BLaER1 (cell line): ENCODE results near the gene PRRT4.
A peak's percentile ranks its signal among the peaks of the same experiment; 100 is the strongest.

Experiments used
- H3K27ac ChIP-seq: shearing (Covaris generic); formaldehyde crosslinking; 2 replicates; pipeline ENCODE4 v1.8.1; 2022
- H3K27me3 ChIP-seq: shearing (Covaris generic); formaldehyde crosslinking; 2 replicates; pipeline ENCODE4 v1.8.1; 2022
- H3K36me3 ChIP-seq: shearing (Covaris generic); formaldehyde crosslinking; 2 replicates; pipeline ENCODE4 v1.8.1; 2022
- H3K4me1 ChIP-seq: shearing (Covaris generic); formaldehyde crosslinking; 2 replicates; pipeline ENCODE4 v1.8.1; 2022
- H3K4me2 ChIP-seq: shearing (Covaris generic); formaldehyde crosslinking; 2 replicates; pipeline ENCODE4 v1.8.1; 2022
- H3K4me3 ChIP-seq: shearing (Covaris generic); formaldehyde crosslinking; 2 replicates; pipeline ENCODE4 v1.8.1; 2022
- H3K9ac ChIP-seq: shearing (Covaris generic); formaldehyde crosslinking; 2 replicates; pipeline ENCODE4 v1.8.1; 2022
- H3K9me3 ChIP-seq: shearing (Covaris generic); formaldehyde crosslinking; 2 replicates; pipeline ENCODE4 v1.8.1; 2022
- H4K20me1 ChIP-seq: shearing (Covaris generic); formaldehyde crosslinking; 2 replicates; pipeline ENCODE4 v1.8.1; 2022
- Cebpa-rat ChIP-seq: shearing (Covaris generic); IDR thresholded peaks from 2 replicates; pipeline ENCODE4 v1.8.1; 2022

The PRRT4 gene

DNA sequence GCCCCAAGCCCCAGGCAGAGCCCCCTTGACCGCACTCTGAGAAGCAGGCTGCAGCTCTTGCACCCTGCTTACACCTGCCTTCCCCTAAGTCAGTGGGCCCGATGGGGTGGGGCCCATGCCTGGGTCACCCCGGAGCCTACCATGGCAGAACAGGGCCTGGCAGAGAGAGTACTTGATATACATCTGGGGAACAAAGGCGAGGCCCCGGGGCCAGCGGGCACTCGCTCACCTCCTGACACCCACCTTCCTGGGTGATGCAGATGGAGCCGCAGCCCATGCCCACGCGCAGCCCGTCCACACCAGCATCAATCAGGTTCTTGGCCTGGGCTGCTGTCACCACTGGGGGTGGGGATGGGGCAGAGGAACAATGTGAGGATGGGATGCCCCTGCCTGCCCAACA lies 34.9 kb upstream of the PRRT4 start:
- TF ChIP-seq Cebpa-rat = no peak
- no peak overlapping the region for H3K4me2 ChIP-seq
- H4K20me1 ChIP-seq = peaks cover 54% of the 10 kb centered on the region
- no peak overlapping the region for H3K4me3 ChIP-seq
- peaks cover 3% of the 10 kb centered on the region; the same call in 1 of the 2 replicates for H3K4me1 ChIP-seq
- H3K9ac ChIP-seq = no peak overlapping the region
- peaks cover 99% of the 10 kb centered on the region for H3K36me3 ChIP-seq
- no peaks in the 10 kb centered on the region for H3K9me3 ChIP-seq
- H3K27ac ChIP-seq = no peak overlapping the region
- no peaks in the 10 kb centered on the region for H3K27me3 ChIP-seq

DNA sequence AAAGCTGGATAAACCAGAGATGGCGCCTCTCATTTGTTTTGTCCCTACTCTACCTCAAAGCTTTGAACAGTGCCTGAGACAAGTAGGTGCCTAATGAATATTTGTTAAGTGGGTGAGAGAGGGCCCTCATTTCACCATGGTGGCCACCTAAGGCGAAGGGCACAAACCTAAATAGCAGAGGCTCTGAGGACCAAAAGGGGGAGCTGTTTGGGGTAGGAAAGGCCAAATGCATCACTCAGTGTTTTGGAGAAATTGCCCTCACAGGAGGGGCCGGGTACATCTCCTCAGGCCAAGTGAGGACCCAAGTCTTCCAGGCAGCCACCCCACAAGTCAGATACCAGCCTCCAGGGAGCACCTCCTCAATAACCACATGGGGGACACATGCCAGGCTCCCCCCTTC lies 34.3 kb upstream of the PRRT4 start:
- Histone ChIP-seq H3K9me3 (no peaks in the 10 kb centered on the region), H3K36me3 (peaks cover 96% of the 10 kb centered on the region), H3K4me2 (no peak overlapping the region), H3K27ac (no peak overlapping the region), H3K9ac (no peak overlapping the region), H3K4me3 (no peak overlapping the region), H3K4me1 (peaks cover 9% of the 10 kb centered on the region; the same call in 1 of the 2 replicates), H4K20me1 (peaks cover 55% of the 10 kb centered on the region), H3K27me3 (no peaks in the 10 kb centered on the region)
- TF ChIP-seq Cebpa-rat = no peak

DNA sequence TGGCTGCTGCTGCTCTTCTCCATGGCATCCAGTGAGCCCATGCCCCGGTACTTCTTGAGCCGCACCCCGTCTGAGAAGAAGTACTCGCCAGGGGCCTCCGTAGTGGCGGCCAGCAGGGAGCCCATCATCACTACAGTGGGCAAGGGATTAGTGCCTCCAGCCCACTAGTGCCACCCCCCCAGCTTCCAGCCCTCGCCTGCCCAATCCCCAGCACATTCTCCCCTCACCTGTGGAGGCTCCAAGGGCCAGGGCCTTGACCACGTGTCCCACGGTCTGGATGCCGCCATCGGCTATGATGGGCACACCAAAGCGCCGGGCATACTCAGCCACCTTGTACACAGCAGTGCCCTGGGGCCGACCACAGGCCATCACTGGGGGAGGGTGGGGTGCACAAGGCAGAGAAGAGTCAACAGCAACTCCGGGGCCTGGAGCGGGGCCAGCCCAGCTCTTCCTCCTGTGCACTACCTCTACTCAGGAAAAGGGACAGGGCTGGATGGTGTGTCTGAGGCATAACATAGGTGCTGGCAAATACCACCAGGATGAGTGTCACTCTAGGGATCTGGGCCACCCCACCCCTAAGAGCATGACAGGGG lies 33.5 kb upstream of the PRRT4 start:
- peaks cover 88% of the 10 kb centered on the region for H3K36me3 ChIP-seq

DNA sequence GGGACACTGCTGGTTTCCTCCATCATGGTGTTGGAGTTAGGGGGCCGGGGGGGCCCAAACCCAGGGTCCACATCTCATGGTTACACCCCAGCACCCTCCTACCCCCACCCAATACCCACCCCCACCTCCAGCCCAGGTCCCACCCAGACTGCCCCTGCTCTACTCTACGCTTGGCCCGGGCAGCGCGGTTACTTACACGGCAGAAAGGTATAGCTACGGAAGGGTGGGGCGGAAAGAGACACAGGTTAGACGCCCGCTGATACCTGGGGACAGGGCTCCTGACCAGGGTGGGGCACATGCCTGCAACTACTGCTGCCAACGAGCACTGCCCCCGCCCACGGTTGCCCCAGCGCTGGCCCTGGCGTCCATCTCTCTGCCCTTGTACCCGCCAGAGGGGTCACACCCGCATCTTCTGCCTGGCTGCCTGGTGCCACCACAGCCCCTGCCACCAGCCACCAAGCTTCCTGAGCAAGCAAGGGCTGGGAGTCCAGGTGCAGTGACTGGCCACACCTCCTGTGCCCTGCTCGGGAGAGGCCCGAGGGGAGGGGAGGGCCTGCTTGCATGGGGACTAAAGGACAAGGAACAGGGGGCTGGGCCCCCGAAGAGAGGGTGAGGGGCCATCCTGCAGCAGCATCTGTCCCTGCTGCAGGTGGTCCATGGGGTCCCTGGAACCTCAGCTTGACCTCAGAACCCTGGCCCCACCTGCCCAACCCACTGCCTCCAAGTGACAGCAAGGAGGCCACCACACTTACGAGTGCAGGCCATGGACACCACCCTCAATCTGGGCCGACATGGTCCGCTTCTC lies 32.2 kb upstream of the PRRT4 start:
- Histone ChIP-seq H3K4me1 (peaks cover 27% of the 10 kb centered on the region), H3K4me2 (no peak overlapping the region), H4K20me1 (peaks cover 48% of the 10 kb centered on the region), H3K9me3 (no peaks in the 10 kb centered on the region), H3K36me3 (peaks cover 76% of the 10 kb centered on the region), H3K27ac (no peak overlapping the region), H3K9ac (no peak overlapping the region), H3K27me3 (no peaks in the 10 kb centered on the region), H3K4me3 (no peak overlapping the region)
- TF ChIP-seq Cebpa-rat = no peak

More for the DNA sequence above, 33.5 kb upstream of the PRRT4 start:
- Histone ChIP-seq H3K9ac (no peak overlapping the region), H3K4me3 (no peak overlapping the region), H4K20me1 (peaks cover 49% of the 10 kb centered on the region), H3K4me2 (no peak overlapping the region), H3K27me3 (no peaks in the 10 kb centered on the region), H3K4me1 (peaks cover 15% of the 10 kb centered on the region), H3K27ac (no peak overlapping the region), H3K9me3 (no peaks in the 10 kb centered on the region)
- TF ChIP-seq Cebpa-rat = no peak

DNA sequence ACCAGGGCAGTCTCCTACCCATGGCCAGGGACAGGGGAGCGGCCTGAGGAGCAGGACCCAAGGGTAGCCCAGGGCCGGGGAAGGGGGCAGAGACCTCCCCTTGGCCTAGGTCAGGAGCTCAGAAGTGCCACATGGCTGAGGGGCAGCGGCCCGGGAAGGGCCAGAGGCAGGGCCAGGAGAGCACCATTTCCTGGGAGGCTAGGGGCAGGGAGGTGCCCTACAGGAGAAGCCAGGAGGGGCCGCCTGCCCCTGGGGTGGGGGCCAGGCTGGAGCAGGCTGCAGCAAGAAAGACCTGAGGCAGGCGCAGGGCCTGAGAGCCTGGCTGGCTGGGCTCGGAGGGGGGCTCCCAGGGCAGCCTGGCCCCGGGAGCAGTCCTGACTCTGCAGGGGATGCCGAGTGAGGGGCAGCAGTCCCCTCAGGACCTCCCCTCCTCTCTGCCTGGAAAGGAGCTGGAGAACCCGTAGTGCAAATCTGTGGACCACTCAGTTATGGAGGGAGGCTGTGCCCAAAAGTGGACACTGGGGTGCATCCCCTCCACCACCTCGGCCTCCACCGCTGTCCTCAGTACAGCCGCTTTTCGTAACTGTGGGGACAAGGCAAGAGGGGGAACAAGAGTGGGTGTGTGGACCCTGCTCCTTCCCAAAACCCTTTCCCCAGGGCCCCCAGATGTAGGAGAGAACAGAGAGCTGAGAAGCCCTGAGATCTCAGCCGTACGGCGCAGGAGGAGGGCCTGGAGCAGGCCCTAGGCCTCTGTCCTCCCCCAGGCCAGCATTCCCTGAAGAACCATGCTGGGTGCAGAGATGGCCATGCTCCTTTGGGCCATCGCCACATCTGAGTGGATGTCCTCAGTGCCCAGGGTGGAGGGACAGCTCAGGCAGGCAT lies 31.2 kb upstream of the PRRT4 start:
- Histone ChIP-seq H3K4me3 (no peak overlapping the region), H3K27me3 (no peaks in the 10 kb centered on the region), H3K36me3 (peaks cover 65% of the 10 kb centered on the region), H3K27ac (no peak overlapping the region), H3K4me2 (no peak overlapping the region), H4K20me1 (peaks cover 39% of the 10 kb centered on the region), H3K9ac (no peak overlapping the region), H3K9me3 (no peaks in the 10 kb centered on the region), H3K4me1 (peaks cover 36% of the 10 kb centered on the region)
- TF ChIP-seq Cebpa-rat = no peak

DNA sequence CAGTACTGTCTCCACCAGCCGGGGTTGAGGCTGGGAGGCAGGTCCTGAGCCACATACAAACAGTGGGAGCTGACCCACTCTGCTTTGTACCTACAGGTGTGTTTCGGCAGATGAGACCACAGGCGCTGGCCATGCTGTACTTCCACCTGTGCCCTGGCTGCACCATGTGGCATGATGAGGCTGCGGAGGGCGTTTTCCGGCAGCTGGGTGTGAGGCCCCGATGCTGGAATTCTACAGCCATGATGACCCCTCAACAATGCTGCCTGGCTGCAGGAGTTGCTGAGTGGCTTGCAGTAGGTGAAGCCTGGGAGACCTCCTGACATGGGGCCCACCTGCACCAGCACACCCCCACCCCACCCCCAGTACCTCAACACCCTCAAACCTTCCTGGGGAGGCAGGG lies 30.3 kb upstream of the PRRT4 start:
- no peak for TF ChIP-seq Cebpa-rat
- H3K27me3 ChIP-seq = no peaks in the 10 kb centered on the region
- no peak overlapping the region for H3K9ac ChIP-seq
- no peak overlapping the region for H3K4me3 ChIP-seq
- peaks cover 38% of the 10 kb centered on the region for H4K20me1 ChIP-seq
- peaks cover 56% of the 10 kb centered on the region for H3K36me3 ChIP-seq
- no peak overlapping the region for H3K4me2 ChIP-seq
- H3K27ac ChIP-seq = no peak overlapping the region
- no peaks in the 10 kb centered on the region for H3K9me3 ChIP-seq
- H3K4me1 ChIP-seq = peaks cover 42% of the 10 kb centered on the region

DNA sequence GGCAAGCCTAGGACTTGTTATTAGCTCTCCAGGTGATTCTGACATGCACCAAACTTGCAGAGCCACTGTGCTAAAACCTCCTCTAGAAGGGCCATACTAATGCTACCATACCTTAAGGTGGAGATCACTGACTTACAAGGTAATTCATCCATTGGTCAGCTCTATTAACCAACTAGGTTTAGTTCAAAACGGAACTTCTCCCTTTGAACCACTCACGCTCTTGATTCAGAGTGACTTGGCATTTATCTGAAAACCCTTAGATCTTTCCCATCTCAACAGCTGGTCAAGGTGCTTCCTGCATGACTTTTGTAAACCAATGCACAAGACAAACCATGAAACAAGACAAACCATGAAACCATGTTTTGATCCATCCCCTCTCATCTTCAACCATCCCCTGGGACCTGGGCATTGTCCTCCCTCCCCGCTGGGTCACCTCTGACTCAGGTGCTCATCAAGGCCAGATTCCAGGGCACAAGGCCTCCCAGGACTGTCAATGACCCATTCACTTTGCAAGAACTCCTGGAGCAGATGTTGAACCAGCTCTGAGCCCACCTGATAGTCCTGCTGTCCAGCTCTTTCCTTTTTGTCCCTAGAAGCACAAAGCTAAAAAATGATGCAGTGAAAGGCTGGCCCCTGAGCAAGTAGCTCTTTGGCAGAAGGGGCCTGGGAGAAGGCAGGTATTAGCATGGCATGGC lies 29.5 kb upstream of the PRRT4 start:
- H4K20me1 ChIP-seq = peaks cover 31% of the 10 kb centered on the region
- no peaks in the 10 kb centered on the region for H3K27me3 ChIP-seq
- H3K9ac ChIP-seq = no peak overlapping the region
- no peak overlapping the region for H3K4me3 ChIP-seq
- peaks cover 42% of the 10 kb centered on the region for H3K4me1 ChIP-seq
- H3K4me2 ChIP-seq = peak overlapping the region; percentile 28; the same call in 1 of the 2 replicates
- H3K27ac ChIP-seq = no peak overlapping the region
- peaks cover 48% of the 10 kb centered on the region for H3K36me3 ChIP-seq
- TF ChIP-seq Cebpa-rat = no peak
- H3K9me3 ChIP-seq = no peaks in the 10 kb centered on the region

DNA sequence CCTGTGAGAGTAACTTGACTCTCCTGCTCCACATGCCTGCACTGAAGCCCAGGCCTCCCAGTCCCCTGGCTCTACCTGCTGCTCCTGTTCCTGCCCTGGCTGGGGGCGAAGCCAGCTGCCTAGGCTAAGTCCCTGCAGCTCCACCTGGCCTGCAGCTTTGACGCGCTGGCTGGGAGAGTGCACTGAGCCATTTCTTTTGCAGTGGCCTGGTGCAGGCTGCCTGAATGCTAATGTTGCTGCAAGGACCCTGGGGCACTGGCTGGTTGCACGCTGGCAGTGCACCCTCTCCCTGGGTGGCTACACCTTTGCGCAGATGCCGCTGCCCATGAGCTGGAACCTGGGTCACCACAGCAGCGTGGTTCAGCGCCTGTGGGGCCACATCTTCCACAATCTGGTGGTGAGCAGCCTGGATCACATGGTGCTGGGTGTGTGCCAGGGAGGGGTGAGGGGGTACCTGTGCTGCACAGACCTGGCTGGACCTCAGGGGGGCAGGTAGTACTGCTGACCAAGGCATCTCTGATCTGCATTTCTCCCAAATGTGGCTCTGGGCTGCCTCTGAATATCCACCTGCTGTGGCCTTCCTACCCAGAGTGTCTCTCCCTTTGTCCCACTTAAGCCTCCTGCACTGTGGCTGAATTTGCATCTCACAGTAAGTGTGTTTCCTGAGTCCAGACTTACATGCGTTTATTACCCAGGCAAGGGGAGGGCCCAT lies 28.3 kb upstream of the PRRT4 start:
- Histone ChIP-seq H3K9me3 (no peaks in the 10 kb centered on the region), H3K4me3 (no peak overlapping the region), H3K4me1 (peaks cover 47% of the 10 kb centered on the region), H4K20me1 (peaks cover 31% of the 10 kb centered on the region), H3K9ac (0 out of 2 replicates have a peak overlapping the region, but pooled peaks have one; percentile 24), H3K27ac (peak overlapping the region; percentile 27; the same call in 1 of the 2 replicates), H3K36me3 (peaks cover 36% of the 10 kb centered on the region), H3K4me2 (peak overlapping the region; percentile 26), H3K27me3 (no peaks in the 10 kb centered on the region)
- no peak for TF ChIP-seq Cebpa-rat
